ENCODE measurements around the gene ZNF366.

Gene ZNF366

GRCh38 chr5:72439192-72439591, 68.0 kb downstream of the ZNF366 start:
- no peak for DNase-seq (ENCODE audit: low read depth)

GRCh38 chr5:72438141-72438540, 69.1 kb downstream of the ZNF366 start:
- DNase-seq (ENCODE audit: low read depth) = no peak

GRCh38 chr5:72436796-72437471, 70.3 kb downstream of the ZNF366 start:
- DNase-seq (ENCODE audit: low read depth) = no peak

GRCh38 chr5:72434781-72435437, 72.3 kb downstream of the ZNF366 start:
- no peak for DNase-seq (ENCODE audit: low read depth)

- no peak for DNase-seq (ENCODE audit: low read depth)
These were observed 73.0 kb downstream of the ZNF366 start for GRCh38 chr5:72434056-72434780.

GRCh38 chr5:72433522-72433921, 73.7 kb downstream of the ZNF366 start:
- DNase-seq (ENCODE audit: low read depth) = no peak

- no peak for DNase-seq (ENCODE audit: low read depth)
These were observed 78.5 kb downstream of the ZNF366 start for GRCh38 chr5:72428669-72429068.

- DNase-seq (ENCODE audit: low read depth) = no peak
These were observed 79.4 kb downstream of the ZNF366 start for GRCh38 chr5:72427488-72428437.

GRCh38 chr5:72427016-72427415, 80.2 kb downstream of the ZNF366 start:
- DNase-seq (ENCODE audit: low read depth) = no peak

GRCh38 chr5:72426019-72426418, 81.2 kb downstream of the ZNF366 start:
- DNase-seq (ENCODE audit: low read depth) = no peak

GRCh38 chr5:72418271-72418670, 88.9 kb downstream of the ZNF366 start:
- no peak for DNase-seq (ENCODE audit: low read depth)

- no peak for DNase-seq (ENCODE audit: low read depth)
These were observed 89.7 kb downstream of the ZNF366 start for GRCh38 chr5:72417333-72418062.

GRCh38 chr5:72415616-72416325, 91.4 kb downstream of the ZNF366 start:
- DNase-seq (ENCODE audit: low read depth) = no peak

- DNase-seq (ENCODE audit: low read depth) = peak; percentile 69
These were observed 94.7 kb downstream of the ZNF366 start for GRCh38 chr5:72412283-72413055.

GRCh38 chr5:72410688-72411295, 96.4 kb downstream of the ZNF366 start:
- DNase-seq (ENCODE audit: low read depth) = no peak

- no peak for DNase-seq (ENCODE audit: low read depth)
These were observed 98.6 kb downstream of the ZNF366 start for GRCh38 chr5:72408603-72409002.

- DNase-seq (ENCODE audit: low read depth) = no peak
These were observed 99.1 kb downstream of the ZNF366 start for GRCh38 chr5:72408127-72408526.

- no peak for DNase-seq (ENCODE audit: low read depth)
These were observed 99.7 kb downstream of the ZNF366 start for GRCh38 chr5:72407541-72407940.

GRCh38 chr5:72407078-72407477, 100.1 kb downstream of the ZNF366 start:
- no peak for DNase-seq (ENCODE audit: low read depth)
